Astrocyte (in vitro differentiated cells and primary cell): Measurements from ENCODE around the gene PAPSS2.

Source experiments
- CTCF ChIP-seq: IDR thresholded peaks from 2 replicates; pipeline ENCODE4 v1.5.1; 2011; ENCODE audit warnings: low read depth, mild to moderate bottlenecking, inconsistent platforms, low read length, moderate library complexity; ENCODE audit not compliant: insufficient read depth
- EZH2 ChIP-seq: IDR thresholded peaks from 2 replicates; pipeline ENCODE4 v1.6.1; 2012; ENCODE audit warnings: mild to moderate bottlenecking, low read length, inconsistent platforms; ENCODE audit not compliant: insufficient read depth

GRCh38 chr10:87661861-87662785 lies 2.4 kb downstream of the PAPSS2 start:
- no peak for TF ChIP-seq CTCF
- no peak for TF ChIP-seq EZH2
